Measurements from ENCODE around the gene CRYGN. TPM values are rescaled to one million over a fixed set of nuclear protein-coding genes. Genes with fewer than 3 reads are reported as not detected.

CRYGN gene
- total RNA-seq, 2 donors from 2014 or later = 0.99 TPM; not detected in 1

DNA sequence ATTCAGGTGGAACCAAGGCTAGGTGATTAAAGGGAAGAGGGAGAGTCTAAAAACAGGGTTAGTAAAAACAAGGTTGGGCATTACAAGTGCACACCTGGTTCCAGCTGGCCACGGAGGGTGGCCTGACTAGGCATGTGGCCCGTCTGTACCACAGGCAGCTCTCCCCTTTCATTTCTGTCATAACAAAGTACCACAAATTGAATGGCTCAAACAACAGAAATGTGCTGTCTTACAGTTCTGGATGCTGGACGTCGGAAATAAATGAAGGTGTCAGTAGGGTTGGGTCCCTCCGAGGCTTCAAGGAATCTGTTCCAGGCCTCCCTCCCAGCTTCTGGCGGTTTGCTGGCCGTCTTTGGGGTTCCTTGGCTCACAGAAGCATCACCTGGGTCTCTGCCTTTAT is 16.7 kb downstream of the CRYGN start:
- Mint-ChIP-seq H3K36me3 (ENCODE audit: low read depth) (peaks cover 2% of the 10 kb centered on the region), H3K4me1 (peaks cover 1% of the 10 kb centered on the region), H3K4me3 (no peak overlapping the region), H3K27me3 (no peaks in the 10 kb centered on the region), H3K27ac (no peak overlapping the region)
- peaks cover 3% of the 10 kb centered on the region for H3K9me3 ChIP-seq (ENCODE audit: control insufficient read depth, low read length, poor library complexity, severe bottlenecking)
- DNase-seq = no peak
- ATAC-seq = no peak

DNA sequence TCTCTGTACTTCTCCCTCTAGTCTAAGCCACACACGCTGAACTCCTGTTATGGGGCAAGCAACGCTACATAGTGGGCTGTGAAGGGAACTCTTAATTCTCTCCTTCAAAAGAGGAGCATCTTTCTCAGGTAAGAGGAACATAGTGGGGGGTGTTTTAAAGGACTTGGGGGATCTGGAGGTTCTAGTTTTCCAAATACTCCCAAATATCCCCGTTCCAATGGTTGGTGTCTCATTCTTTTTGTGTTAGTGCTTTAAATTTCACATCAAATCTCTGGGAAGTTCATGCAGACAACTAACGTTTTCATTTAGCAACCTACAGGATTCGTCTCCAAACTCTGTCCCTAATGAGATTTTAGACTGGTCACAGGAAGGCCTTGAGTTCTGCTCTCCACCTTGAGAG is 17.7 kb downstream of the CRYGN start:
- no peak for DNase-seq
- peaks cover 3% of the 10 kb centered on the region for H3K9me3 ChIP-seq (ENCODE audit: control insufficient read depth, low read length, poor library complexity, severe bottlenecking)
- no peak for ATAC-seq
- H3K36me3 Mint-ChIP-seq (ENCODE audit: low read depth) = peaks cover 2% of the 10 kb centered on the region
- H3K27me3 Mint-ChIP-seq = no peaks in the 10 kb centered on the region
- H3K27ac Mint-ChIP-seq = no peak overlapping the region
- no peaks in the 10 kb centered on the region for H3K4me1 Mint-ChIP-seq
- no peak overlapping the region for H3K4me3 Mint-ChIP-seq

DNA sequence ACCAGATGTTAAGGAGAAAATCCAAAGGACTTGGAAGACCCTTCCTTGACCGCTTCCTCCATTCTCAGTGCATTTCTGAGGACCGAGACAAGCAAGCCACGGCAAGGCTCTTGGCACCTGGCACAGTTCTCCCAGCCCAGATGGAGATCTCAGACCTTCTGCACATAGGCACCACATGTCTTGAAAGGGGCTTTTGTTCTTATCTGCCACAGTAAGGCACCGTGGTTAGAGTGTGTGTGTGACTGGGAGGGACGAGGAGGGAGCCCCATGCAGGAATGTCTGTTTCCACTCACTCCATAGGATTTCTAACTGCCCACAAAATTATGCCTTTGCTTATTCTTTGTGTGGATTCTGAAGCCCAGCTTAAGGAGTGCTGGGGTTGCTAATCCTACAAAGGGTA is 19.8 kb downstream of the CRYGN start:
- Mint-ChIP-seq H3K36me3 (ENCODE audit: low read depth) (peaks cover 2% of the 10 kb centered on the region), H3K4me1 (no peaks in the 10 kb centered on the region), H3K27me3 (no peaks in the 10 kb centered on the region), H3K4me3 (no peak overlapping the region), H3K27ac (no peak overlapping the region)
- ATAC-seq (no peak), DNase-seq (no peak)
- peaks cover 3% of the 10 kb centered on the region for H3K9me3 ChIP-seq (ENCODE audit: control insufficient read depth, low read length, poor library complexity, severe bottlenecking)

GRCh38 chr7:151416941-151417315 is 23.0 kb downstream of the CRYGN start:
- peaks cover 8% of the 10 kb centered on the region for H3K9me3 ChIP-seq (ENCODE audit: control insufficient read depth, low read length, poor library complexity, severe bottlenecking)
- peak overlapping the region; percentile 29 for H3K27ac Mint-ChIP-seq
- DNase-seq = no peak
- H3K4me3 Mint-ChIP-seq = no peak overlapping the region
- ATAC-seq = no peak
- H3K27me3 Mint-ChIP-seq = no peaks in the 10 kb centered on the region
- peaks cover 2% of the 10 kb centered on the region for H3K36me3 Mint-ChIP-seq (ENCODE audit: low read depth)
- H3K4me1 Mint-ChIP-seq = peaks cover 8% of the 10 kb centered on the region

DNA sequence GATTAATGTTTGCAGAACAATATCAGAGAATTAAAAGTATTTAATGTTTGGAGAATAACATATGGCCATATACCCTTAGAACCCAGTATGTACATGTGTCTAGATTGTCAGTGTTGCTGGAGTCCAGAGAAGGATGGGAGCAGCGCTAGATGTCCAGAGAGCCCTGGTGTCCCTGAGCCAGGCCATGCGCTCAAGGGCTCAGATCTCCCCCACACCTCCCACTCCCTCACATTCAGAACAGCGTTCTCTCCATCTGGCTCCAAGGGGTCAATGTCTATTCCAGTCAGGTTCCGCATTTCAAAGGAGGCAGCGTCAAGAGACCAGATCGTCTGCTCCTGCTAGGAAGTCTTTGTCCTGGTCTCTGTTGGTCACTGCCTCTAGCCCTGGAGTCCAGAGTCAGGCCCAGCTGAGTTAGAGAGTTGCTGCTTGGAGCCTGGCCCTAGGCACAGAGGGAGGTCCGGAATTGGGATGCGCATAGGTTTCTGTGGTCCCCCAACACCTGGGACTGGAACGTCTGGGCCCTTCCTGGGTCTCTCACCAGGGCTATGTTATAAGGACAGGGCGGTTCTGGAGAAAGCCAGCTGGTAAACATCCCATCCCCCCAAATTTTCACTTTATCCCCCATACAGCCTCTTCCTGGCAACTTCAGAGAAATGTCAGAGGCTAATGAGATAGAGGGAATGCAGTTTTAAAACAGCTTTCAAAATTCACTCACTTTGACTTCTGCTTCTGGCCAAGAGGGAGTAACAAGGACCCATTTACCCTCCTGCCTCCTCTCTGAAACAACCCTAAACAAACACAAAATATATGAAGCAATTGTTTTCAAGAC is 23.6 kb downstream of the CRYGN start:
- H3K36me3 Mint-ChIP-seq (ENCODE audit: low read depth) = peaks cover 2% of the 10 kb centered on the region
- peaks cover 11% of the 10 kb centered on the region for H3K4me1 Mint-ChIP-seq
- DNase-seq (no peak), ATAC-seq (no peak)
- H3K27ac Mint-ChIP-seq = peak overlapping the region; percentile 29
- H3K4me3 Mint-ChIP-seq = no peak overlapping the region
- peaks cover 8% of the 10 kb centered on the region for H3K9me3 ChIP-seq (ENCODE audit: control insufficient read depth, low read length, poor library complexity, severe bottlenecking)
- H3K27me3 Mint-ChIP-seq = no peaks in the 10 kb centered on the region

- ATAC-seq (no peak), DNase-seq (no peak)
- Mint-ChIP-seq H3K4me3 (no peak overlapping the region), H3K27ac (no peak overlapping the region), H3K27me3 (peaks cover 5% of the 10 kb centered on the region), H3K4me1 (peaks cover 18% of the 10 kb centered on the region), H3K36me3 (ENCODE audit: low read depth) (peaks cover 4% of the 10 kb centered on the region)
- H3K9me3 ChIP-seq (ENCODE audit: control insufficient read depth, low read length, poor library complexity, severe bottlenecking) = peaks cover 8% of the 10 kb centered on the region
Observed at GRCh38 chr7:151415375-151416105, 24.4 kb downstream of the CRYGN start.

DNA sequence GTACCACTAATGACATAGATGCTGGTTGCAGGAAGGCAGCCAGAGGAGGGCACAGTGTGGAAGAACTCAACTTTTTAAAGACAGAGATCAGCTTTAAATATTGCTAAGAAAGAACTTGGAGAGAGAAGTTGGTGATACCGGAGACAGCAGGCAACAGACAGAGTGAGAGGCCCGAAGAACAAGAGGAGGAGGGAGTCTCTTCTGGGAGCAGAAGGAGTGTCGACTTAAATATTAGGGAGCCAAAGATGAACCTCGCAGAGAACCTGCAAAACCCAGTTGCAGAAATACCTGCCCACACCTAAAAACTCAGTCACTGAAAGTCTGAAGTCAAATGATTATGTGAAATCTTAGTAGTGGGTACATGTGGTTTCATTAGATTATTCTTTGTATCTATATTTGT is 26.7 kb downstream of the CRYGN start:
- peaks cover 6% of the 10 kb centered on the region for H3K27me3 Mint-ChIP-seq
- H3K27ac Mint-ChIP-seq = peak overlapping the region; percentile 1
- H3K9me3 ChIP-seq (ENCODE audit: control insufficient read depth, low read length, poor library complexity, severe bottlenecking) = peaks cover 6% of the 10 kb centered on the region
- ATAC-seq (no peak), DNase-seq (no peak)
- peaks cover 26% of the 10 kb centered on the region for H3K4me1 Mint-ChIP-seq
- peaks cover 5% of the 10 kb centered on the region for H3K36me3 Mint-ChIP-seq (ENCODE audit: low read depth)
- no peak overlapping the region for H3K4me3 Mint-ChIP-seq

GRCh38 chr7:151412318-151412717 is 27.6 kb downstream of the CRYGN start:
- H3K4me1 Mint-ChIP-seq = peaks cover 26% of the 10 kb centered on the region
- peaks cover 6% of the 10 kb centered on the region for H3K27me3 Mint-ChIP-seq
- ATAC-seq = no peak
- H3K27ac Mint-ChIP-seq = peak overlapping the region; percentile 82
- peaks cover 6% of the 10 kb centered on the region for H3K9me3 ChIP-seq (ENCODE audit: control insufficient read depth, low read length, poor library complexity, severe bottlenecking)
- H3K36me3 Mint-ChIP-seq (ENCODE audit: low read depth) = peaks cover 5% of the 10 kb centered on the region
- no peak for DNase-seq
- H3K4me3 Mint-ChIP-seq = peak overlapping the region; percentile 52

DNA sequence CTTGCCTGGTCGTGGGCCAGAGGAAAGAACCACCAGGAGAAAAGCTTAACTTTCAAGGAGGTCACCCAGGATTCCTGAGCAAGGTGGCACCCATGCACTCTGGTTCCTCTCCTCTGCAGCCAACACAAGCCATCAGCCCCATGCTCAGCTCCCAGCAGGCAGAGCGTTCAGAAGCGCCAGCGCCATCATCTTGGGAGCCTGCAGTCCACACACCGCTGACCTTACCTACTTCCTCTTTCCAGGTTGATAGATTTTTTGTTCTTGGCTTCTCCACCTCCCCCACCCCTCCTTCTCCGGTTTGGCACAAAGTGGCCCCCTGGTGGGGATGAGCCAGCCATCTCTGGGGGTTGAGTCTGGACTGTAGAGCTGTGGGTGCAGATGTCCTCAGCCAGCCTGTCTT is 28.4 kb downstream of the CRYGN start:
- Mint-ChIP-seq H3K27me3 (peaks cover 6% of the 10 kb centered on the region), H3K36me3 (ENCODE audit: low read depth) (peaks cover 5% of the 10 kb centered on the region), H3K4me1 (peaks cover 29% of the 10 kb centered on the region)

GRCh38 chr7:151410405-151411390 is 29.2 kb downstream of the CRYGN start:
- DNase-seq (peak in 2 of 3 donors; percentile 26 to 28), ATAC-seq (no peak)
- Mint-ChIP-seq H3K27ac (peak overlapping the region; percentile 89), H3K36me3 (ENCODE audit: low read depth) (peaks cover 5% of the 10 kb centered on the region), H3K27me3 (peaks cover 6% of the 10 kb centered on the region), H3K4me1 (peaks cover 29% of the 10 kb centered on the region), H3K4me3 (peak overlapping the region; percentile 85)
- H3K9me3 ChIP-seq (ENCODE audit: control insufficient read depth, low read length, poor library complexity, severe bottlenecking) = peaks cover 6% of the 10 kb centered on the region

More for the DNA sequence above, 28.4 kb downstream of the CRYGN start:
- peak overlapping the region; percentile 82 for H3K27ac Mint-ChIP-seq
- peaks cover 6% of the 10 kb centered on the region for H3K9me3 ChIP-seq (ENCODE audit: control insufficient read depth, low read length, poor library complexity, severe bottlenecking)
- ATAC-seq (no peak), DNase-seq (no peak)
- peak overlapping the region; percentile 85 for H3K4me3 Mint-ChIP-seq

DNA sequence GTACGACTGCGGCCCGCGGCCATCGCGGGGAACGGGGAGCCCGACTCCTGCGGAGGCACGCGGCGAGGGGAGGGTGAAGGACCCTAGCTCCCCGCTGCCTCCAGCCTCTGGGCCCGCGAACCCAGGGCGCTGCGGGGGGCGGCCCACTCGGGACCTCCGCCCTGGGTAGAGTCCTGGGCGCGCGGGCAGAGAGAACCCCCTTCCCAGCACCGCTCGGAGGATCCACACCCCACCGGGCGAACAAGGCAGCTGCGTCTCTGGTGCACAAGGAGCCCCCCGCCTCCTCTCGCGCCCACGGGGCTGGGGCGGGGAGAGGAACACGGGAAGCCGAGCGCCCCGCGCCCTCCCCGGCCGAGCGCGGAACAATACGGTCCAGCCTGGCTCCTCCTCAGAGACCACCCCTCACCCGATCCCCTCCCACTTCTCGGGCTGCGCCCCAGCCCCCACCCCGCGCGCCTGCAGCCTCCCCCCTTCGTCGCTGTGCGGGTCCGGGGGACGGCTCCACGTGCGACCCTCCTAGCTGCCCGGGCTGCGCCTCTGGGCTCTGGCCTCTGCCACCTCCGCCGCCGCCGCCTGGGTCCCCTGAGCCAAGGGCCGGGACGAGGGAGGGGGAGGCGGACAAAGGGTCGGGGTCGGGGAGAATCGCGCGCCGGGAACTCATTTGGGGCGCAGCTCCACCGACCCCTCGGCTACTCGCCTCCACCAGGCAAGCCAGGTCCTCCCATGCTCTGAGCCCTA is 30.1 kb downstream of the CRYGN start, which contains the start of gene WDR86:
Gene WDR86 (minus strand): TSS at position 372 of the 738 bp plus-strand sequence. CDS start 449 bp downstream, outside the sequence.
- H3K27me3 Mint-ChIP-seq = peaks cover 6% of the 10 kb centered on the region
- peak within 1 kb of the TSS; percentile 87 for H3K4me3 Mint-ChIP-seq
- peak in 2 of 3 donors; percentile 25 to 38 for DNase-seq
- H3K9me3 ChIP-seq (ENCODE audit: control insufficient read depth, low read length, poor library complexity, severe bottlenecking) = peaks cover 6% of the 10 kb centered on the region
- H3K36me3 Mint-ChIP-seq (ENCODE audit: low read depth) = peaks cover 5% of the 10 kb centered on the region
- H3K4me1 Mint-ChIP-seq = peaks cover 29% of the 10 kb centered on the region
- ATAC-seq = no peak
- peak within 1 kb of the TSS; percentile 98 for H3K27ac Mint-ChIP-seq
